ENCODE data around the gene TAOK3. TPM values are rescaled to one million over a fixed set of nuclear protein-coding genes. Genes with fewer than 3 reads are reported as not detected.

The TAOK3 gene
- total RNA-seq, 3 donors from 2014 or later: 43.5 to 57.8 (median 46.9) TPM

DNA sequence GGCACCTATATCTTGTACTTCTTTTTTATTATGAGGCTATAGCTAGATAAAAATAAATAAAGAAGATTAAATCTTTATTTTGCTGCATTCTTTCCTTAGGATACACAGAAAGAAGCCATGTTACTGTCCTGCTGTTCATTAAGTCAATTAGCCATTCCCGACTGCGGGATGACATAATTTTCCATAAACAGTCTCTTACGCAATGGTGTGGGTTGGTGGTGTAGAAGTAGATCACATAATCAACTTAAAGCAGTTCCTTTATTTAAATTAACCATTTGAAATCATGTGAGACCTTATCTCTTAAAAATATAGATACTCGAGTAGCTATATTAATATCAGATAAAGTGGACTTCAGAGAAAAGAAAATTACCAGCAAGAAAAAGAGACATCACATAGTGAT lies 40.2 kb downstream of the TAOK3 start:
- no peaks in the 10 kb centered on the region for H3K27me3 ChIP-seq
- H3K9me3 ChIP-seq: no peaks in the 10 kb centered on the region
- intact Hi-C loops (cut with DNase I; ENCODE audit: low total_unique reads): no loop called here
- H3K4me3 ChIP-seq: no peak overlapping the region
- DNase-seq (ENCODE audit: low spot score in 2 of 2): no peak
- TF ChIP-seq POLR2AphosphoS5 (IDR thresholded peaks at IDR 0.05) (no peak), POLR2A (IDR thresholded peaks at IDR 0.05) (no peak)
- TF ChIP-seq, protein P1, sequence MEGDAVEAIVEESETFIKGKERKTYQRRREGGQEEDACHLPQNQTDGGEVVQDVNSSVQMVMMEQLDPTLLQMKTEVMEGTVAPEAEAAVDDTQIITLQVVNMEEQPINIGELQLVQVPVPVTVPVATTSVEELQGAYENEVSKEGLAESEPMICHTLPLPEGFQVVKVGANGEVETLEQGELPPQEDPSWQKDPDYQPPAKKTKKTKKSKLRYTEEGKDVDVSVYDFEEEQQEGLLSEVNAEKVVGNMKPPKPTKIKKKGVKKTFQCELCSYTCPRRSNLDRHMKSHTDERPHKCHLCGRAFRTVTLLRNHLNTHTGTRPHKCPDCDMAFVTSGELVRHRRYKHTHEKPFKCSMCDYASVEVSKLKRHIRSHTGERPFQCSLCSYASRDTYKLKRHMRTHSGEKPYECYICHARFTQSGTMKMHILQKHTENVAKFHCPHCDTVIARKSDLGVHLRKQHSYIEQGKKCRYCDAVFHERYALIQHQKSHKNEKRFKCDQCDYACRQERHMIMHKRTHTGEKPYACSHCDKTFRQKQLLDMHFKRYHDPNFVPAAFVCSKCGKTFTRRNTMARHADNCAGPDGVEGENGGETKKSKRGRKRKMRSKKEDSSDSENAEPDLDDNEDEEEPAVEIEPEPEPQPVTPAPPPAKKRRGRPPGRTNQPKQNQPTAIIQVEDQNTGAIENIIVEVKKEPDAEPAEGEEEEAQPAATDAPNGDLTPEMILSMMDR (IDR thresholded peaks at IDR 0.05): no peak
- H3K27ac ChIP-seq: no peak overlapping the region
- H3K36me3 ChIP-seq: no peaks in the 10 kb centered on the region
- no peaks in the 10 kb centered on the region for H3K4me1 ChIP-seq

DNA sequence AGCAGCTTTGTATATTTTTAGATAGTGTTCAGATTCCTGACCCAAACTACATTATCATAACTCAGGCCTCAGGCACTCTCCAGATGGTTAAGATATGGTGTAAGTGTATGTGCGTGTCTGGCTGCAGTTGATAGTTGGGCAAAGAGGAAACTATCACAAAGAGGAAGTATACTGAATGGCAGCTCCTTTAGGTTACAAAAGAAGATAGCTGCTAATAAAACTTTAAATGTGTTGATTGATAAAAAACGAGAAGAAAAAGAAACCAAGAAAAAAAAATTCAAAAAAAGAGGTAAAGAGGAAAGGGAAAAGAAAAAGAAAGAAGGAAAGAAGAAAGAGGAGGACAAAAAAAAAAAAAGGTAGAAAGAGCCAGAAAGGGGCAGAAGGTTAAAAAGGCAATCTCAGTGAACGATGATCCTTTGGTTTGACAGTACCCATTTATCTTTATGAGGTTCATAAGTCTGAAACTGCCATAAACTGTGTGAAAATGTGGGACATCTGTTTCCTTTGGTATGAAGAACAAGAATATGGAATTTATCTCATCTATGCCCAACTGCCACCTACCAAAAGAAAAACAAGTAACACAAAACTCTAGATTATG lies 42.2 kb downstream of the TAOK3 start:
- no peak overlapping the region for H3K27ac ChIP-seq
- intact Hi-C loops (cut with DNase I; ENCODE audit: low total_unique reads): no loop called here
- no peaks in the 10 kb centered on the region for H3K4me1 ChIP-seq
- H3K36me3 ChIP-seq: no peaks in the 10 kb centered on the region
- DNase-seq (ENCODE audit: low spot score in 2 of 2): no peak
- H3K9me3 ChIP-seq: no peaks in the 10 kb centered on the region
- H3K27me3 ChIP-seq: no peaks in the 10 kb centered on the region
- TF ChIP-seq POLR2AphosphoS5 (IDR thresholded peaks at IDR 0.05) (no peak), POLR2A (IDR thresholded peaks at IDR 0.05) (no peak)
- TF ChIP-seq, protein P1 (IDR thresholded peaks at IDR 0.05): no peak
- H3K4me3 ChIP-seq: no peak overlapping the region

DNA sequence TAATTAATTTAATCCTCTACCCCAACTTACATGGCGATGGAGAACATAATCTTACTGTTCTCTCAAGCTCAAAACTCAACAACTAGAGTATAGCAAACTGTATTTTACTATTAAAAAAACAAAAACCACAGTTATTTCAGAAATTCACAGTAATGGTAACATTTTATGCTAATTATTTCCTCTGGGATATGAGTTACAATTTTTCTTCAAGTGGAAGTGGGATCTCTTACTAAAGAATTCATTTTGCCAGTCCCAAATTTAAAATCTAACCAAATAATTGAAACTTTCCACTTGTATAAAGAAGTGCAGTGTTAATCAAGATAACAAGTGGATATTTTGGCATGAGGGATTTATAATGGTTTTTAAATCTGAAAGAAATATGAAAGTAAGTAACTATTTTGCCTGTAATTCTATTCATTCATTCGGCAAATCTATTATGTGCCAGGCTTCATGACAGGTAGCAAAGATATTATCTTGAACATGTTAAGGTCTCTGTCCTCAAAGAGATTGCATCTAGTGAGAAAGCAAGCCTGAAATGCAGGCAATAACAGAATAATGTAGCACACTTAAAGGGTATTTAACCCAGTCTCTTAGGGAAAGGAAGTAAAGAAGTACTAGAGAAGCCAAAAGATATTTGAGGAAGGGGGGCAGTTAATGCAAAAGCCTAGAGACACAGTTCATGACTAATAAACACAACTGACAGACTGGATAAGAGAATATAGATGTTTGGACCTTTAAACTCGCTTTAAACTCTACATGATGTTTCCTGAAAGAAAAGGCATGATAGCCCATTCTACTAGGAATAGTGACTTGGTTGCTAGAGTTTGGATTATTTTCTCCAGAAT lies 44.0 kb downstream of the TAOK3 start:
- no peaks in the 10 kb centered on the region for H3K36me3 ChIP-seq
- no peak overlapping the region for H3K27ac ChIP-seq
- intact Hi-C loops (cut with DNase I; ENCODE audit: low total_unique reads): no loop called here
- H3K9me3 ChIP-seq: no peaks in the 10 kb centered on the region
- TF ChIP-seq, protein P1 (IDR thresholded peaks at IDR 0.05): no peak
- H3K4me3 ChIP-seq: no peak overlapping the region
- no peaks in the 10 kb centered on the region for H3K4me1 ChIP-seq
- no peaks in the 10 kb centered on the region for H3K27me3 ChIP-seq
- no peak for DNase-seq (ENCODE audit: low spot score in 2 of 2)

DNA sequence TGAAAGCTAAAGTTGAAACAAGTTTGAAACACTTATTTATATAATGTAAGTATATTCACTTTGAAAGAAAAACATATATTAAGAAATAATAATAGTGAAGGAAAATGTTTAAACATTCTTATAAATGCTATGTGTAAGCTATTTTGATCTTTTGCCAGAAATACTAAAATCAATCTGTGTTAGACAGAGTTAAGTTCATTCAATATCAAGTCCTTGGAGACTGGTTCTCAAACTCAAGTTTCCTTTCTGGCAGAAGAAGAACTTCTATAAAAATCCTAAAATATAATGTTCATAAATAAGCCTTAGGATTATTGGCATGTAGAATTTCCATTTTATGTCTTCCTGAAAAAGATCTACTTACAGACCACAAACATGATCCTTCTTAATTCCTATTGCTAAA lies 45.3 kb downstream of the TAOK3 start:
- no peaks in the 10 kb centered on the region for H3K9me3 ChIP-seq
- intact Hi-C loops (cut with DNase I; ENCODE audit: low total_unique reads): no loop called here
- no peak for DNase-seq (ENCODE audit: low spot score in 2 of 2)
- H3K36me3 ChIP-seq: no peaks in the 10 kb centered on the region
- no peak for TF ChIP-seq POLR2AphosphoS5 (IDR thresholded peaks at IDR 0.05)
- no peak for TF ChIP-seq POLR2A (IDR thresholded peaks at IDR 0.05)
- TF ChIP-seq, protein P1 (IDR thresholded peaks at IDR 0.05): no peak
- no peaks in the 10 kb centered on the region for H3K27me3 ChIP-seq
- no peak overlapping the region for H3K4me3 ChIP-seq
- no peak overlapping the region for H3K27ac ChIP-seq
- no peaks in the 10 kb centered on the region for H3K4me1 ChIP-seq

DNA sequence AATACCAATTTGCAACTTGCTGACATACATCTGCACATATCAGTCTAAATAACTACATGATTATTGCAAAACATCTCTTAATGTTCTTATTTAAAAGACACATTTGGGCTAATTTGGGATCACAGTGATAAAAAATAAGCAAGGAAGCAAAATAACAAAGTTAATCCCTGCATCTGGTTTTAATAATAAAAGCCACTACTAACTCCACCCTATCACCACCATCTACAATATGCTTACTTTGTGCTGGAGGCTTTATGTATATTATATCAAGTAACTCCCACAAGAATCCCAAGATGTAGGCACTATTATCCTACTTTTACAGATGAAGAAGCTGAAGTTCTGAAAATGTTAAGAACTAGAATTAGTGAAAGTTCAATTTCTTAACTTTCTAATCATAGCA lies 45.7 kb downstream of the TAOK3 start:
- intact Hi-C loops (cut with DNase I; ENCODE audit: low total_unique reads): no loop called here
- TF ChIP-seq POLR2A (IDR thresholded peaks at IDR 0.05) (no peak), POLR2AphosphoS5 (IDR thresholded peaks at IDR 0.05) (no peak)
- TF ChIP-seq, protein P1 (IDR thresholded peaks at IDR 0.05): no peak
- H3K9me3 ChIP-seq: no peaks in the 10 kb centered on the region
- H3K4me3 ChIP-seq: no peak overlapping the region
- DNase-seq (ENCODE audit: low spot score in 2 of 2): no peak
- H3K27ac ChIP-seq: no peak overlapping the region
- no peaks in the 10 kb centered on the region for H3K4me1 ChIP-seq
- H3K27me3 ChIP-seq: no peaks in the 10 kb centered on the region
- no peaks in the 10 kb centered on the region for H3K36me3 ChIP-seq

Data from breast epithelium (tissue), 4 donors.